ENCODE data around the gene PTPRT.
"Not testable (repeated sequence)": the region's sequence is repeated elsewhere in the genome, so short reads cannot be mapped to it uniquely, and the experiment has no call there.

The PTPRT gene

GRCh38 chr20:42212391-42212790, 977.3 kb downstream of the PTPRT start:
- H3K36me3 ChIP-seq (ENCODE audit: control insufficient read depth, insufficient read depth, low read length): no peaks in the 10 kb centered on the region
- no peaks in the 10 kb centered on the region for H3K4me1 ChIP-seq (ENCODE audit: control insufficient read depth, insufficient read depth, low read length)
- no peaks in the 10 kb centered on the region for H3K27me3 ChIP-seq (ENCODE audit: control insufficient read depth, insufficient read depth, low read length)
- no peak overlapping the region for H3K27ac ChIP-seq (ENCODE audit: low read depth, low read length)
- no peak overlapping the region for H3K9ac ChIP-seq (ENCODE audit: low read depth, low read length)
- no peaks in the 10 kb centered on the region for H3K9me3 ChIP-seq (ENCODE audit: control insufficient read depth, insufficient read depth, low read length)
- no peak overlapping the region for H3K4me3 ChIP-seq (ENCODE audit: low read depth, low read length)

- not testable (repeated sequence) for H3K27me3 ChIP-seq (ENCODE audit: control insufficient read depth, insufficient read depth, low read length); H3K4me1 ChIP-seq (ENCODE audit: control insufficient read depth, insufficient read depth, low read length); H3K9ac ChIP-seq (ENCODE audit: low read depth, low read length); H3K27ac ChIP-seq (ENCODE audit: low read depth, low read length); H3K4me3 ChIP-seq (ENCODE audit: low read depth, low read length); H3K36me3 ChIP-seq (ENCODE audit: control insufficient read depth, insufficient read depth, low read length); H3K9me3 ChIP-seq (ENCODE audit: control insufficient read depth, insufficient read depth, low read length)
These were observed 983.1 kb downstream of the PTPRT start for GRCh38 chr20:42206557-42206956.

GRCh38 chr20:42204109-42204660, 985.5 kb downstream of the PTPRT start:
- H3K9me3 ChIP-seq (ENCODE audit: control insufficient read depth, insufficient read depth, low read length): no peaks in the 10 kb centered on the region
- no peaks in the 10 kb centered on the region for H3K27me3 ChIP-seq (ENCODE audit: control insufficient read depth, insufficient read depth, low read length)
- H3K4me3 ChIP-seq (ENCODE audit: low read depth, low read length): no peak overlapping the region
- no peaks in the 10 kb centered on the region for H3K36me3 ChIP-seq (ENCODE audit: control insufficient read depth, insufficient read depth, low read length)
- H3K9ac ChIP-seq (ENCODE audit: low read depth, low read length): no peak overlapping the region
- no peaks in the 10 kb centered on the region for H3K4me1 ChIP-seq (ENCODE audit: control insufficient read depth, insufficient read depth, low read length)
- H3K27ac ChIP-seq (ENCODE audit: low read depth, low read length): no peak overlapping the region

- Histone ChIP-seq H3K27me3 (ENCODE audit: control insufficient read depth, insufficient read depth, low read length) (no peaks in the 10 kb centered on the region), H3K9me3 (ENCODE audit: control insufficient read depth, insufficient read depth, low read length) (no peaks in the 10 kb centered on the region), H3K4me1 (ENCODE audit: control insufficient read depth, insufficient read depth, low read length) (no peaks in the 10 kb centered on the region), H3K36me3 (ENCODE audit: control insufficient read depth, insufficient read depth, low read length) (no peaks in the 10 kb centered on the region), H3K27ac (ENCODE audit: low read depth, low read length) (no peak overlapping the region), H3K9ac (ENCODE audit: low read depth, low read length) (no peak overlapping the region), H3K4me3 (ENCODE audit: low read depth, low read length) (no peak overlapping the region)
These were observed 992.1 kb downstream of the PTPRT start for GRCh38 chr20:42197599-42197998.

GRCh38 chr20:42193119-42193518, 996.6 kb downstream of the PTPRT start:
- H3K36me3 ChIP-seq (ENCODE audit: control insufficient read depth, insufficient read depth, low read length): no peaks in the 10 kb centered on the region
- H3K27ac ChIP-seq (ENCODE audit: low read depth, low read length): no peak overlapping the region
- H3K4me3 ChIP-seq (ENCODE audit: low read depth, low read length): no peak overlapping the region
- peaks cover 6% of the 10 kb centered on the region; the same call in 1 of the 2 replicates for H3K4me1 ChIP-seq (ENCODE audit: control insufficient read depth, insufficient read depth, low read length)
- H3K27me3 ChIP-seq (ENCODE audit: control insufficient read depth, insufficient read depth, low read length): peaks cover 35% of the 10 kb centered on the region
- no peaks in the 10 kb centered on the region for H3K9me3 ChIP-seq (ENCODE audit: control insufficient read depth, insufficient read depth, low read length)
- H3K9ac ChIP-seq (ENCODE audit: low read depth, low read length): no peak overlapping the region

- Histone ChIP-seq H3K36me3 (ENCODE audit: control insufficient read depth, insufficient read depth, low read length) (no peaks in the 10 kb centered on the region), H3K27me3 (ENCODE audit: control insufficient read depth, insufficient read depth, low read length) (peaks cover 43% of the 10 kb centered on the region), H3K9me3 (ENCODE audit: control insufficient read depth, insufficient read depth, low read length) (no peaks in the 10 kb centered on the region), H3K27ac (ENCODE audit: low read depth, low read length) (no peak overlapping the region), H3K4me3 (ENCODE audit: low read depth, low read length) (no peak overlapping the region), H3K9ac (ENCODE audit: low read depth, low read length) (no peak overlapping the region), H3K4me1 (ENCODE audit: control insufficient read depth, insufficient read depth, low read length) (peaks cover 6% of the 10 kb centered on the region; the same call in 1 of the 2 replicates)
These were observed 997.4 kb downstream of the PTPRT start for GRCh38 chr20:42192321-42192720.

GRCh38 chr20:42191140-42191860, 998.4 kb downstream of the PTPRT start:
- Histone ChIP-seq H3K4me3 (ENCODE audit: low read depth, low read length) (no peak overlapping the region), H3K27me3 (ENCODE audit: control insufficient read depth, insufficient read depth, low read length) (peaks cover 54% of the 10 kb centered on the region), H3K9me3 (ENCODE audit: control insufficient read depth, insufficient read depth, low read length) (no peaks in the 10 kb centered on the region), H3K4me1 (ENCODE audit: control insufficient read depth, insufficient read depth, low read length) (peaks cover 6% of the 10 kb centered on the region; the same call in 1 of the 2 replicates), H3K27ac (ENCODE audit: low read depth, low read length) (no peak overlapping the region), H3K9ac (ENCODE audit: low read depth, low read length) (no peak overlapping the region), H3K36me3 (ENCODE audit: control insufficient read depth, insufficient read depth, low read length) (no peaks in the 10 kb centered on the region)

- peaks cover 66% of the 10 kb centered on the region for H3K27me3 ChIP-seq (ENCODE audit: control insufficient read depth, insufficient read depth, low read length)
- H3K36me3 ChIP-seq (ENCODE audit: control insufficient read depth, insufficient read depth, low read length): no peaks in the 10 kb centered on the region
- no peak overlapping the region for H3K9ac ChIP-seq (ENCODE audit: low read depth, low read length)
- H3K4me1 ChIP-seq (ENCODE audit: control insufficient read depth, insufficient read depth, low read length): peaks cover 6% of the 10 kb centered on the region; the same call in 1 of the 2 replicates
- H3K27ac ChIP-seq (ENCODE audit: low read depth, low read length): no peak overlapping the region
- no peaks in the 10 kb centered on the region for H3K9me3 ChIP-seq (ENCODE audit: control insufficient read depth, insufficient read depth, low read length)
- H3K4me3 ChIP-seq (ENCODE audit: low read depth, low read length): no peak overlapping the region
These were observed 999.6 kb downstream of the PTPRT start for GRCh38 chr20:42190084-42190483.

GRCh38 chr20:42186337-42186736, 1003.4 kb downstream of the PTPRT start:
- H3K9me3 ChIP-seq (ENCODE audit: control insufficient read depth, insufficient read depth, low read length): no peaks in the 10 kb centered on the region
- H3K4me3 ChIP-seq (ENCODE audit: low read depth, low read length): no peak overlapping the region
- H3K27ac ChIP-seq (ENCODE audit: low read depth, low read length): no peak overlapping the region
- H3K4me1 ChIP-seq (ENCODE audit: control insufficient read depth, insufficient read depth, low read length): no peaks in the 10 kb centered on the region
- H3K36me3 ChIP-seq (ENCODE audit: control insufficient read depth, insufficient read depth, low read length): no peaks in the 10 kb centered on the region
- H3K27me3 ChIP-seq (ENCODE audit: control insufficient read depth, insufficient read depth, low read length): peaks cover 64% of the 10 kb centered on the region
- no peak overlapping the region for H3K9ac ChIP-seq (ENCODE audit: low read depth, low read length)

- Histone ChIP-seq H3K4me1 (ENCODE audit: control insufficient read depth, insufficient read depth, low read length) (no peaks in the 10 kb centered on the region), H3K27ac (ENCODE audit: low read depth, low read length) (no peak overlapping the region), H3K9ac (ENCODE audit: low read depth, low read length) (no peak overlapping the region), H3K36me3 (ENCODE audit: control insufficient read depth, insufficient read depth, low read length) (no peaks in the 10 kb centered on the region), H3K9me3 (ENCODE audit: control insufficient read depth, insufficient read depth, low read length) (no peaks in the 10 kb centered on the region), H3K4me3 (ENCODE audit: low read depth, low read length) (no peak overlapping the region), H3K27me3 (ENCODE audit: control insufficient read depth, insufficient read depth, low read length) (peaks cover 32% of the 10 kb centered on the region)
These were observed 1006.6 kb downstream of the PTPRT start for GRCh38 chr20:42183147-42183546.

- Histone ChIP-seq H3K4me3 (ENCODE audit: low read depth, low read length) (no peak overlapping the region), H3K36me3 (ENCODE audit: control insufficient read depth, insufficient read depth, low read length) (no peaks in the 10 kb centered on the region), H3K27ac (ENCODE audit: low read depth, low read length) (no peak overlapping the region), H3K4me1 (ENCODE audit: control insufficient read depth, insufficient read depth, low read length) (no peaks in the 10 kb centered on the region), H3K9ac (ENCODE audit: low read depth, low read length) (no peak overlapping the region), H3K27me3 (ENCODE audit: control insufficient read depth, insufficient read depth, low read length) (peaks cover 12% of the 10 kb centered on the region), H3K9me3 (ENCODE audit: control insufficient read depth, insufficient read depth, low read length) (no peaks in the 10 kb centered on the region)
These were observed 1008.6 kb downstream of the PTPRT start for GRCh38 chr20:42181064-42181463.

All from HUES48 (cell line).